ENCODE data around the gene GHITM.
"Not testable (repeated sequence)": the region's sequence is repeated elsewhere in the genome, so short reads cannot be mapped to it uniquely, and the experiment has no call there.

Gene GHITM

GRCh38 chr10:84176836-84177474 lies 37.6 kb downstream of the GHITM start:
- no peak for DNase-seq (ENCODE audit: low read depth in 2 of 2)

- DNase-seq (ENCODE audit: low read depth in 2 of 2): peak; percentile 27 to 50
Measured at GRCh38 chr10:84177541-84178141, 38.3 kb downstream of the GHITM start.

GRCh38 chr10:84178160-84178609 lies 38.9 kb downstream of the GHITM start:
- no peak for DNase-seq (ENCODE audit: low read depth in 2 of 2)

GRCh38 chr10:84179059-84179710 lies 39.9 kb downstream of the GHITM start:
- no peak for DNase-seq (ENCODE audit: low read depth in 2 of 2)

GRCh38 chr10:84180386-84180785 lies 41.1 kb downstream of the GHITM start:
- DNase-seq (ENCODE audit: low read depth in 2 of 2): not testable (repeated sequence)

- no peak for DNase-seq (ENCODE audit: low read depth in 2 of 2)
Measured at GRCh38 chr10:84181631-84182030, 42.3 kb downstream of the GHITM start.

- DNase-seq (ENCODE audit: low read depth in 2 of 2): no peak
Measured at GRCh38 chr10:84184517-84184916, 45.2 kb downstream of the GHITM start.

GRCh38 chr10:84185526-84186175 lies 46.3 kb downstream of the GHITM start:
- no peak for DNase-seq (ENCODE audit: low read depth in 2 of 2)

- DNase-seq (ENCODE audit: low read depth in 2 of 2): no peak
Measured at GRCh38 chr10:84188815-84189214, 49.5 kb downstream of the GHITM start.

GRCh38 chr10:84190621-84191020 lies 51.3 kb downstream of the GHITM start:
- DNase-seq (ENCODE audit: low read depth in 2 of 2): no peak

GRCh38 chr10:84191106-84191505 lies 51.8 kb downstream of the GHITM start:
- DNase-seq (ENCODE audit: low read depth in 2 of 2): no peak

GRCh38 chr10:84193327-84193726 lies 54.0 kb downstream of the GHITM start:
- no peak for DNase-seq (ENCODE audit: low read depth in 2 of 2)

GRCh38 chr10:84193846-84194423 lies 54.6 kb downstream of the GHITM start:
- no peak for DNase-seq (ENCODE audit: low read depth in 2 of 2)

GRCh38 chr10:84194424-84195043 lies 55.2 kb downstream of the GHITM start, which contains the start of gene CDHR1:
TSS of gene CDHR1 (plus strand) at chr10:84194537. CDS start at chr10:84194761, 224 bp downstream.
- peak in 1 of 2 donors; percentile 56 for DNase-seq (ENCODE audit: low read depth in 2 of 2)

- DNase-seq (ENCODE audit: low read depth in 2 of 2): no peak
Measured at GRCh38 chr10:84195044-84195830, 55.9 kb downstream of the GHITM start.

- DNase-seq (ENCODE audit: low read depth in 2 of 2): no peak
Measured at GRCh38 chr10:84196083-84196482, 56.8 kb downstream of the GHITM start.

GRCh38 chr10:84196941-84197340 lies 57.6 kb downstream of the GHITM start:
- DNase-seq (ENCODE audit: low read depth in 2 of 2): no peak

GRCh38 chr10:84197643-84198042 lies 58.3 kb downstream of the GHITM start:
- no peak for DNase-seq (ENCODE audit: low read depth in 2 of 2)

GRCh38 chr10:84198206-84198915 lies 59.1 kb downstream of the GHITM start:
- DNase-seq (ENCODE audit: low read depth in 2 of 2): no peak
